GM19023 (cell line): ENCODE results near the gene CCDC15.
A peak's percentile ranks its signal among the peaks of the same experiment; 100 is the strongest.
"Not testable (repeated sequence)": the region's sequence is repeated elsewhere in the genome, so short reads cannot be mapped to it uniquely, and the experiment has no call there.

Experiments
- ATAC-seq: cut with Tn5 transposase; IDR thresholded peaks from one replicate; pipeline ENCODE4 v1.9.1; 2021; ENCODE audit warnings: mild to moderate bottlenecking, moderate library complexity; ENCODE audit not compliant: unreplicated experiment

The CCDC15 gene

DNA sequence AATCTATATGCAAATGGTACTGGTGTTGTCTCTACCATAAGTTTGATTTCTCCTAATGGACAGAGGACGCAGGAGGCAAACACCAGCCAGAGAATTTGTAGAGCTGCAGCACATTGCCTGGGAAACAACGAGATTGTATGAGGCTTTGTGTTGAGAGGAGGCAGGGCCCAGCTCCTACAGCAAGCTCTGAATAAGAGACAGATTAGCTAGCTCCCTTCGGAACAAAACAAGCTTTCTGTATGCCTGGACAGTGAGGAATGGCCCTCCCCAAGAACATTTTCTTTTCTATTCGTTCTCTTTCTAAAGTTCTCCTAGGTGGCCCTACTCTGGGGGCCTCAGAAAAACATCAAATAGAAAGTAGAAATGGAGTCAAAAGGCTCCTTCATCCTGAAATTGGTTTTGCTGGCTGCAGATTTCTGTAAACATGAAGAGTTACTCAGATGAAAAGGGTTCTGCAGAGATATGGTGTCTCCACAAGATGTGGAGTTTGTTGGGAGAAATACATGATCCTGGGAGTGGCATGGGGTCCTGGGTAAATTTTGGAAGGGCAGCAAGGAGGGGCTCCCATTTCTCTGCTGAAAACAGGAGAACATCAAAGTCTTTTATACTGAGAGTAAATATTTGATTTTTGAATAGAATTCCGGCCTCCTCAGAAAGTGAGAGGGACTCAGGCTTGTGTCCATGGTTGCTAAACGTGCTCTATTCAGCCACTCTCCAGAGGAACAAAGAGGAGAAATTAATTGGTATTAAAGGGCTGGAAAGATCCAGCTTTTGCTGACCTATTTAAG lies 11.3 kb upstream of the CCDC15 start:
- no peak for ATAC-seq

DNA sequence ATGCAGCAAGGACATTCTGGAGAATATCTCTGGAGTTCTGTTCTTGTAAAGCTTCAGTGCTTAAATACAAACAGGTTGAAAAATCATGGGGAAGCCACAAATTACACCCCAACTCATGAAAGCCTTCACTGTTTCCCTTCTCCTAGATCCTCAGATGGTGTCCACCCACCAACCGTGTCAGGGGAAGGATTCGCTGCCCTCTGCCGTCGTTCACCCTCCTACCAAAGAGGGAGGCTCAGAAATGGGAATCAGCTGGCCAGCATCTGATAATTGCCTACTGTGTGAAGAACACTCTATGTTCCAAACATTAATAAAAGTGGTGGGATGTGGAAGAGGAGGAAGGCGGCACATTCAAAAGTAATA lies 10.8 kb upstream of the CCDC15 start:
- ATAC-seq = no peak

DNA sequence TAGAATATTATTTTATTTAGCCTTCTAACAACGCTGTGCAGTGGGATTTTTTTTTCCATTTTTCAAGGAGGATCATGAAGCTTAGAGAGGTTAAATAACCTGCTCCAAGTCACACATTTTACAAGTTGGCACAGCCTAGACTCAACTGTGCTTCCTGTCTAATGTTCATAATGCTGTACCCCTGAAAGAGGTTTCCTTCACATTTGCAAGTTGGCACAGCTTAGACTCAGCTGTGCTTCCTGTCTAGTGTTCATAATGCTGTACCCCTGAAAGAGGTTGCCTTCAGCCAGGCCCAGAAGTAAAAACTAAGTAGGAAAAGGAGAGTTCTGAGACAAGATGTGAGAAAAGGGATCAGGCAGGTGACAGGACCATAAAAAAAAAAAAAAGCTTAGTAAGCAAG lies 10.3 kb upstream of the CCDC15 start:
- ATAC-seq = no peak

DNA sequence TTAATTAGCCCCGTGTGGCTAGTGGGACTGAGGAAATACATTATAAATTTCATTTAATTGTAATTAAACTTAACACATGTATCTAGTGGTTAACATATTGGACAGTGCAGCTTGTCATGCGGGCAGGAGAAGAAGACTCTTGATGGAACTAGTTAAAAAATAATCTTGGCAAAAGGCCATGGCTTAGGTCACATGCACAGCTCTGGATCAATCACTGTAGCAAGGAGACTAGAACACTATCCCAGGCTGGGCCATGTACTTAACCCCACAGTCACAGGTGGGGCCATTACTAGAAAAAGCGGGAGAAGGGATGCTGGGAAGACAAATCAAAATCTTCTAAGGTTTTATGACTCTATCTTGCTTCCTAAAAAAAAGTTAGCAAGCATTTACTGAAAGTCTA lies 9.4 kb upstream of the CCDC15 start:
- no peak for ATAC-seq

DNA sequence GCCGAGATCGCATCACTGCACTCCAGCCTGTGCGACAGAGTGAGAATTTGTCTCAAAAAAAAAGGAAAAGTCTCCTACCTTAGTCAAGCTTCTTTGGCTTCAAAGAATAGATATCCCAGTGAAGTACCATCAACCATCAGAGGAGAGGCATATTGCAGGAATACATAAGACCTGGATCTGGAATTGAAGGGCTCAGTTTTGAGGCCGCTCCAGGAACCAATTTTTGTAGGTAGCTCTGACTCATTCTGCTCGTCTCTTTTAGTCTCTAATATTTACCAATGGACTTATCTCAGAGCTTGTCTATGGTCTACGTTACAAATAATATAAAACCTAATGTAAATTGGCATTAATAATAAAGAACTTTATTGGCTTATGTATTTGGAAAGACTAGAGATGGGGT lies 8.2 kb upstream of the CCDC15 start:
- no peak for ATAC-seq

DNA sequence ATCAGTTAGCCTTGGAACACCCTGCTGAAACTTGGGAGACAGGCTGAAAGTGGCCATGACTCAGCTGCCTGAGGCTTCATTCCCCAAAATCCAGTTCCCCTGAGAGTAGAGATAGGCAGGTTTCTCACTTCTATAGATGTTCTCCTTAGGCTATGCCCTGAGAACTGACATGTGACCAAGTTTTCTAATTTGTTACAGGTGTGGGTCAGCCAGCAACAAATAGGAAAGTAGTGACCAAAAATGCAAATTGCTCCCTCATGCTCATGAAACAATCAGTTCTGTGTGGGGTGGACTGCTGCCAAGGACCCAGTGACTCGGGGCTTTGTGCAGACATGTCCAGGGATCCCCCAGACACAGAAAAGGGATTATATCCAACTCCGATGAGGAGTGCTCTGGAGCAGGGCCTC lies 7.3 kb upstream of the CCDC15 start:
- ATAC-seq = no peak

DNA sequence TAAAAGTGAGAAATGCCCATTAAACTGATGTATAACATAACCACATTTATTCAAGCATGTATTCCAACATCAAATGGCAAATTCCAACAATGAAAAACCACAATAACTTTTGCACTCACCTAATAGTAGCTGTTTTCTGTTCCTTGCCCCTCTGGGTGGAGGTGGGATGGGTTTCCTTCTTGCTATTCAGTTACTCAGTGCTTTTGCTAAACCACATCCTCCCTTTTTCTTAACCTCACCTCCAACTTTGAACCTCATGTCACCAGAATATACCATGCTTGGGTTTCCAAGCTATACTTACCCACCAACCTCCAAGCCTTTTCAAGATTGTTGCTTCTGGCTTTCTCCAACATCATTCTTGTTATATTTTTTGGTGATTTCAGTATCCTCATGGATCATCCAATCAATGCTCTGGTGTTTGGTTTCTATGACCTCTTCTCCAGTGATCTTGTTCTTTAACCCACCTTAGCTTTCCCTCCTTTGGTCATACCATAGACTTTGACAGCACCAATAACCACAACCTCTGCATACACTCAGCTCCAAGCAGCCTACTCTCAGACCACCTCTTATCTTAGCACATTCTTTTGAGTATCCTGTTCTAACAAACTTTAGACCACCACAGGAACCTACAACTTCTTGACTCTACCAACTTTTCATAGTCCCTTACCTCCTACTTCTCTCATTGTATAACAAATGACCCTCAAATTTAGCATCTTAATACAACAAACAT lies 3.2 kb upstream of the CCDC15 start:
- no peak for ATAC-seq

DNA sequence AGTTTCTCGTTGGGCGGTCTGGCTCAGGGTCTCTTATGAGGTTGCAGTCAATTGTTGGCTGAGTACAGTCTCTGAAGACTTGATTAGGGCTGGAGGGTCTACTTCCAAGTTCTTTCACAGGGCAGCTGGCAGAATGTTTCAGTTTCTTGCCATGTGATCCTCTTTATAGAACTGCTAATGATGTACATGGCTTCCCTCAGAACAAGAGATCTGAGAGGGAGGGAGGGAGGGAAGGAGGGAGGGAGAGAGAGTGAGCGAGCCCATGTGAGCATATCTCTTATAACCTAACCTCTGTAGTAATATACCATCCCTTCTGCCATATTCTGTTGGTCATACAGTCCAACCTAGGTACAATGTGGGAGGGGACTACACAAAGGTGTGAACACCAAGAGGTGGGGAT lies 2.7 kb upstream of the CCDC15 start:
- ATAC-seq = no peak

DNA sequence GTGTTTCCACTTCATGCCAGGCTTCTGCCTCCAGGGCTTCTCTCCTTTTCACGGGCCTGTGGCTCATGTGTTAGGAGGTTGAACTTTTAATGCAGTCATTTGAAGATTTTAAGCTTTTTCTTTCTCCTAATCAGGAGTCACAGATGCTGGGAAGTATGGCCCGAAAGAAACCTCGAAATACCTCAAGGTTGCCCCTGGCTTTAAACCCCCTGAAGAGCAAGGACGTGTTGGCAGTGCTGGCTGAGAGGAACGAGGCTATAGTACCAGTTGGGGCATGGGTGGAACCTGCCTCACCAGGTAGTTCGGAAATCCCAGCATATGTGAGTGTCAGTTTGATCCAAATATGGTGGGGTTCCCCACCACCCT lies 571 bp downstream of the CCDC15 start:
- ATAC-seq = no peak

DNA sequence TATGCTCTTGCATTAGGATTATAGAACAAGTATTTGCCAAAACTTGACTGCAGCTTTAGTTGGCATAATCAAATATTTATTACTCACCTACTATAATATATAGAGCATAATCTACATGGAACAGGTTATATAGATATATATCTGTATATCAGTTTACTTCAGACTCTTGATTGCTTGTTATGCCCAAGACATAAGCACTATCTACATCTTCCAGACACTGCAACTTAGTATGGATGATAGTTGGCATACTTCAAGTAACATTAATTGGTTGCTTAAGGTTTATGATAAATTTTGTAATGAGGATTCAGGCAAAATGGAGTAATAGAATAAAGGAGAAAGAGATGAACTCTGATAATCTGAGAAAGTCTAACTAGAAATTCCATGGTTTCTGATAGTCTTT lies 1.0 kb downstream of the CCDC15 start:
- no peak for ATAC-seq

DNA sequence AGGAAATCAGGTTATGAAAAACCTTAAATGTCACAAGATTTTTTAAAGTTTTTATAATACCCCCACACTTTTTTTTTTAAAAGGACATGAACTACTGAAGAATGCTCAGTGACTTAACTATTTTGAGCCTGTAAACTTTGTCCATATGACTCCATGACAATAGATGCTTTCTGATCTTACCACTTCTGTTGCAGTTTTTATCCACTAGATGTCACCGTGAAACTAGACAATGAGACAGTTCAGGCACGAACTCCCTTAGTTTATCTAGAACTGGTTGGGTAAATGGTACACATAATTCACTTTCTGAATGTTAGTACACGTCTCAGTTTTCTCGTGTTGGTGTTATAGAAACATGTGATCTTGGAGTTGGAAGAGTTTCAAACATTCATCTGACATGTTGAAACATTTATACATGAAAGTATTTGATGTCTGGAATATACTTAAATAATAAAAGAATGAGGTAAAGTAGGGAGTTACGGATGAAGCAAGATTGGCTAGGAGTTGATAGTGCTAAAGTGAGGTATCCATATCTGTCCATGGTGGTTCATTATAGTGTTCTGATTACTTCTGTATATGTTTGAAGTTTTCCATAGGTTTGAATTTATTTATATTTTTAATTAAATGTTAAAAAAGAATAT lies 8.1 kb downstream of the CCDC15 start:
- peak; percentile 83 for ATAC-seq

DNA sequence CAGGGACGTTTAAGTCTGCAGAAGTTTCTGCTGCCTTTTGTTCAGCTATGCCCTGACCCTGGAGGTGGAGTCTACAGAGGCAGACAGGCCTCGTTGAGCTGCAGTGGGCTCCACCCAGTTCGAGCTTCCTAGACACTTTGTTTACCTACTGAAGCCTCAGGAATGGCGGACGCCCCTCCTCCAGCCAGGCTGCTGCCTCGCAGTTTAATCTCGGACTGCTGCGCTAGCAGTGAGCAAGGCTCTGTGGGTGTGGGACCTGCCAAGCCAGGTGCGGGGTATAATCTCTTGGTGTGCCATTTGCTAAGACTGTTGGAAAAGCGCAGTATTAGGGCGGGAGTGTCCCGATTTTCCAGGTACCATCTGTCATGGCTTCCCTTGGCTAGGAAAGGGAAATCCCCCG lies 14.2 kb downstream of the CCDC15 start:
- ATAC-seq = not testable (repeated sequence)

DNA sequence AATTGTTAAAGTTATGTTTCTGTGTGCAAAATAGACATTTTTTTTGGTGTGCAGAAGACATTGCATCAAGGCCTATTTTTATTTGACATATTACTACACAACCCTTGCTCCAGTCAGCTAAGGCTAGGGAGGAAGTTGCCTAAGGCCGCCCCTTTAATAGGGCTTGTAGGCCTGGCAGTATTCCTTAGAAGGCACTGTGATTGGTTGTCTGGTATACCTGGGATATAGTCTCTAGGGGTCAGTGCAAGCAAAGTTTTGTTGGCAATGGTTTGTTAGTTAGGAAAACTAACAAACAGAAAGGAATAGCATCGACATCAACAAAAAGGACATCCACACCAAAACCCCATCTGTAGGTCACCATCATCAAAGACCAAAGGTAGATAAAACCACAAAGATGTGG lies 16.9 kb downstream of the CCDC15 start:
- no peak for ATAC-seq

DNA sequence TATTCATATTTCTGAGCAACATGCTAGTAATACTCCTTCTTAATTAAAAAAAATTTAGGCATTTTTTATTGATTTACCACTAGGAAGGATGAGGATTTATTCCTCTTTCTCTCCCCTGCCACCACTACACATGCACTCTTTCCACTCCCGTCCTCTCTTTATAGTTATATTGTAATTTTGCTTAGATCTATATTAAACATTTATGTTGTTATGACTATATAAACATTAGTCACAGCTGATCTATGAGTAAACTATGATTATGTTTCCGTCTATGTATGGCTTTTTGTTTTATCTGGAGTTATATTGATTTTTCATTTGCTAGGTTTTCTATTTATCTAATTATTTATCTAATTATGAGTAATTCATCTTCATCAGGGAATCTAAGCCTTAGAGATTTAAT lies 17.8 kb downstream of the CCDC15 start:
- no peak for ATAC-seq

DNA sequence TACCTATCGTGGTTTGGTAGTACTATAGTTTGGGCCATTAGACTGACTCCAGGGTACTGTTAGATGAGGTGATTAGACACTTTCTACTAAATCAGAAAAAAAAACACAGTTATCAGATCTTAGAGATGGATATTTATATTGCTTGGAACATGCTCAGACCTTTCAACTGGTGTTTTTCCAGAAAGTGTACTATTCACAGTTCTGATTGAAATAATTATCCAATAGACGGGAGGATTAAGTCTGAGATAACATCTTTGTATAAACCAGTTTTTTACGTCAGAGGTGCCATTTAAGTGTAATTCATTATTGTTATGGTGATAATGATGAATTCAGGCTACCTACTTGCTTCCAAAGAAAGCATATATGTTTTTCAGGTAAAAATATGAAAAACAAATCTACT lies 22.5 kb downstream of the CCDC15 start:
- no peak for ATAC-seq

DNA sequence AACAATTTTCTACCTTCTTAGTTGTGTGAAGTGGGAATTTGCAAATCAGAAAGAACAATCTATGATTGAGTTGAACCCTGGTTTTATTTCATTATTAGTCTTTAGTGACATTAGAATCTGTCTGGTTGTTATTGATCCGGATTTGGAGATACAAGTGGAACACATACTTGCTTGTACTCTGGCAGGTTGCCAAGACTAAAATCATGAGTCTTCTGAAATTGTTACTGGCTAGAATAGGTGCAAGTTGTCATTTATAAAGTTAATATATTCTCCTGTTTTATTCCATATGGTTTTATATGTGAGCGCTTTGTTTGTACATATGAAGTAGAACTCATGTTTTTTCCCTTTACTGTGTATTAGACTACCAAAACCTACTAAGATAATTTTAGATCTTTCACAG lies 23.0 kb downstream of the CCDC15 start:
- ATAC-seq = no peak

DNA sequence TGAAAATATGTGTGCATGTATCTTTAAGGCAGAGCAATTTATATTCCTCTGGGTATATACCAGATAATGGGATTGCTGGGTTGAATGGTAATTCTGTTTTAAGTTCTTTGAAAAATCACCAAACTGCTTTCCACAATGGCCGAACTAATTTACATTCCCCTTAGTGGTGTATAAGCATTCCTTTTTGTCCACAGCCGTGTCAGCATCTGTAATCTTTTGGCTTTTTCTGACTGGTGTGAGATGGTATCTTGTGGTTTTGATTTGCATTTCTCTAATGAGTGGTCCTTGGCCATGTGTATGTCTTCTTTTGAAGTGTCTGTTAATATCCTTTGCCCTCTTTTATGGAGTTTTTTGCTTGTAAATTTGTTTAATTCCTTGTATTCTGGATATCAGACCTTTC lies 24.3 kb downstream of the CCDC15 start:
- ATAC-seq = no peak

DNA sequence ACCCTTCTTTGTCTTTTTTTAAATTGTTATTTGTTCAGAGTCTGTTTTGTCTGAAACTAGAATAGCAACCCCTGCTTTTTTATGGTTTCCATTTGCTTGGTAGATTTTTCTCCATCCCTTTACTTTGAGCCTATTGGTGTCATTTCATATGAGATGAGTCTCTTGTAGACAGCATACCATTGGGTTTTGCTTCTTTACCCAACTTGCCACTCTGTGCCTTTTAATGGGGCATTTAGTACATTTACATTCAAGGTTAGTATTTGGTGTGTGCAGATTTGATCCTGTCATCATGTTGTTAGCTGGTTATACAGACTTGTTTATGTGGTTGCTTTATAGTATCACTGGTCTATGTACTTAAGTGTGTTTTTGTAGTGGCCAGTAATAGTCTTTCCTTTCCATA lies 28.0 kb downstream of the CCDC15 start:
- ATAC-seq = no peak

DNA sequence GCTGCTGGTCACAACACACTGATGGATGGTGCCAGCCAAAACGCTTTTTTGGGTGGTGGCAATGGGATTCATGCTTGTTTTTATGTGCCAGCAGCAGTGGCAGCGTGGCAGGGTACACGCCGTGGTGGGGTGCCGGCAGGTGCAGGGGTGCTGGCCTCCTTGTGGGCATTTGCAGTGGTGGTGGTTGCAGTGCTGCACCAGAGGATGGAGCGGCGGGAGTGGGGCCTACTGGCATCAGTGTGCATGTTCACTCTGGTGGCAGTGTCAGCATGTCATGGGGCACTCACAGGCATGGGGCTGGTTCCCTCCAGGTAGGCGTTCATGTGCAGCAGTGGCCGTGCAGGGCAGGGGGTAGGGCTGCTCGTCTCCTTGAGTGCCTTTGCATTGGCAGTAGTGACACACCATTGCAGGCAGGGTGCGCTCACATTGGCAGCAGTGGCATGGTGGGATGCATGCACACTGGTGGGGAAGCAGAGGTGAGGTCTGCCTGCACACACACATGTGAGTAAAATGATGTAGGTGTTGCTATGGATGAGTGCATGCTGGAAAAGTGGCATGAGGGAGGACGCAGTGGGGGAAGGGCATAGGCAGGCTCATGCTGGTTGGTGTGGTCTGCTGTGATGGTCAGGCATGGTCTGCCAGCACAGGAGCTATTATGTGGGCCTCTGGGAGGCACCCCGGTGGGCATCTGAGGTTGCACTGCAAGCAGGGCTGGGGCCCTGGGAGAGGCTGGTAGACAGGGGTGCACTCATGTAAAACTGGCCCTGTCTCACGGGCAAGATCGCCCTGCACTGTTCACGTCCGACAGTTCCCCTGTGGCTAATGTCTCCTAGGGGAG lies 29.9 kb downstream of the CCDC15 start:
- ATAC-seq = no peak

DNA sequence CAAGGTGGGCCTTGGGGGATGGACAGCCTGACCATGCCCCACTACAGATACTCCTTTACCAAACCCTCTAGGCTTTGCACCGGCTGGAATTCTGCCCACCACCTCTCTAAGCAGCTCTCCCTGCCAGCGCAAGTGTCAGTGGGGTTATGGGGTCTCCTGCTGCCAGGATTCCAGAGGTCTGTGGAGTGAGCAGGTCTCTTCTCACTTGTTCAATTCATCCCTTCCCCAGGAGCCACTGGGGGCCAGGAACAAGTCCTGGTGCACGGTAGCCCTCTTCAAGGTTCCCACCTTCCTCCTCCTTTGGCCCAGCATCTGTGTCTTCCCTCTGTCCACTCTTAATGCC lies 30.5 kb downstream of the CCDC15 start:
- no peak for ATAC-seq

DNA sequence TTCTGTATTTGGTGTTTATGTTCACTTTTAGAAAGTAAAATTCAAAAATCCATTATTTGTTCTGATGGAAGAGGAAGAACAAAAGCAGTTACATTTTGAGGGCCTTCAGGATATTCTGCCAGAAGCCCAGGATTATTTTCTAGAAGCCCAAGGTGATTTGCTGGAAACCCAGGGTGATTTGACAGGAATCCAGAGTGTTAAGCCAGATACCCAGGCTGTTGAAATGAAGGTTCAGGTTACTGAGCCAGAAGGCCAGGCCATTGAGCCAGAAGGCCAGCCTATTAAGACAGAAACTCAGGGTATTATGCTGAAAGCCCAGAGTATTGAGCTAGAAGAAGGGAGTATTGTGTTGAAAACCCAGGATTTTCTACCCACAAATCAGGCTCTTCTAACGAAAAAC lies 33.1 kb downstream of the CCDC15 start:
- ATAC-seq = no peak

DNA sequence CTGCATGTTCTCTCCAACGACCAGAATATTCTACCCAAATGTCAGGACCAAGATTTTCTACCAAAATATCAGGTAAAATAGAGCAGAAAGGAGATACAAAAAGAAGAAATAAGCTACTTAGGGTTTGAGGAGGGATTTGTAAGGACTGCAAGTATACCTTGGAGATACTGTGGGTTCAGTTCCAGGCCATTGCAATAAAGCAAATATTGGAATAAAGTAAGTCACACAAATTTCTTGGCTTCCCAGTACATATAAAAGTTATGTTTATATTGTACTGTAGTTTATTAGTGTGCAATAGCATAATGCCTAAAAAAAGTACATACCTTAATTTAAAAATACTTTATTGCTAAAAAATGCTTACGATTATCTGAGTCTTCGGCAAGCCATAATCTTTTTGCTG lies 34.1 kb downstream of the CCDC15 start:
- no peak for ATAC-seq
